Skeletal muscle cell (primary cell): ENCODE measurements around the gene SH3RF2.

Experiments used
- DNase-seq: peaks from one replicate; pipeline ENCODE4 v3.0.0-alpha.2; 2010; ENCODE audit warnings: low read depth
- H3K4me3 ChIP-seq: 2 replicates; pipeline ENCODE4 v1.5.1; 2011; ENCODE audit warnings: low read depth, mild to moderate bottlenecking, control low read depth, low read length, moderate library complexity

Gene SH3RF2

DNA sequence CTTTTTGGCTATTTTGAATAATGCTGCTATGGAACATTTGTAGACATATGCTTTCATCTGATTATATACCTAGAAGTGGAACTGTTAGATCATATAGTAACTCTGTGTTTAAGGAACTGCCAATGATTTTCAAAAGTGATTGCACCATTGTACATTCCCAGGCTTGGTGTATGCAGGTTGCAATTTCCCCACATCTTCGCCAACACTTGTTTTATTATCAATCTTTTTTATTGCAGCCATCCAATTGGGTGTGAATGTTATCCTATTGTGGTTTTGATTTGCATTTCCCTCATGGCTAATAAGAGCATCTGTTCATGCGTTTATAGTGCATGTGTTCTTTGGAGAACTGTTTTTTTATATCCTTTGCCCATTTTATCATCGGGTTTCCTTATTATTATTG, 87.7 kb downstream of the SH3RF2 start:
- DNase-seq, result no peak
- H3K4me3 ChIP-seq, result no peak overlapping the region

GRCh38 chr5:146025114-146025680, 88.8 kb downstream of the SH3RF2 start:
- no peak overlapping the region for H3K4me3 ChIP-seq
- no peak for DNase-seq

GRCh38 chr5:146025681-146026080, 89.3 kb downstream of the SH3RF2 start:
- H3K4me3 ChIP-seq, result no peak overlapping the region
- DNase-seq, result no peak

- DNase-seq, result no peak
- no peak overlapping the region for H3K4me3 ChIP-seq
These were observed 90.1 kb downstream of the SH3RF2 start for GRCh38 chr5:146026307-146027010.

GRCh38 chr5:146027751-146028150, 91.4 kb downstream of the SH3RF2 start:
- no peak for DNase-seq
- H3K4me3 ChIP-seq, result no peak overlapping the region

GRCh38 chr5:146032911-146033310, 96.5 kb downstream of the SH3RF2 start:
- no peak for DNase-seq
- H3K4me3 ChIP-seq, result no peak overlapping the region

- no peak for DNase-seq
- no peak overlapping the region for H3K4me3 ChIP-seq
These were observed 97.7 kb downstream of the SH3RF2 start for GRCh38 chr5:146034127-146034526.

- H3K4me3 ChIP-seq, result no peak overlapping the region
- DNase-seq, result no peak
These were observed 98.2 kb downstream of the SH3RF2 start for GRCh38 chr5:146034605-146035004.

- H3K4me3 ChIP-seq, result no peak overlapping the region
- no peak for DNase-seq
These were observed 103.0 kb downstream of the SH3RF2 start for GRCh38 chr5:146039420-146039819.

DNA sequence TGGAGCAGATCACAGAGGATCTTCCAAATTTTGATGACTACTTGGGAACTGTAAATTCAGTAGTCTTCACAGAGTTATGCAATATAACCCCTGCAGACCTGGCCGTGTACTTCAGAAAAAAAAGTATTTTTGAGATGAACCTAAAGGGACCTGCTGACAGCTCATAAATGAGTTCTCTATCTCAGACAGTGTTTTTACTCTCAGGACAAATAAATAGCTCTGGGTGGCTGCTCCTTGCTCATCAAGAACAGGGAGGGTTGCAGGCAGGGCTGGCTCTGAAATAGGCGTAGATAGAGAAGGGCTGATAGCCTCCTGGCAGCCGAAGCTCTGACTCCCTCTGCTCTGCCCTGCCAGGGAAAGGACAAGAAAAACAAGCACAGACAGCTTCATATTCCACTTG, 104.1 kb downstream of the SH3RF2 start:
- no peak overlapping the region for H3K4me3 ChIP-seq
- no peak for DNase-seq

DNA sequence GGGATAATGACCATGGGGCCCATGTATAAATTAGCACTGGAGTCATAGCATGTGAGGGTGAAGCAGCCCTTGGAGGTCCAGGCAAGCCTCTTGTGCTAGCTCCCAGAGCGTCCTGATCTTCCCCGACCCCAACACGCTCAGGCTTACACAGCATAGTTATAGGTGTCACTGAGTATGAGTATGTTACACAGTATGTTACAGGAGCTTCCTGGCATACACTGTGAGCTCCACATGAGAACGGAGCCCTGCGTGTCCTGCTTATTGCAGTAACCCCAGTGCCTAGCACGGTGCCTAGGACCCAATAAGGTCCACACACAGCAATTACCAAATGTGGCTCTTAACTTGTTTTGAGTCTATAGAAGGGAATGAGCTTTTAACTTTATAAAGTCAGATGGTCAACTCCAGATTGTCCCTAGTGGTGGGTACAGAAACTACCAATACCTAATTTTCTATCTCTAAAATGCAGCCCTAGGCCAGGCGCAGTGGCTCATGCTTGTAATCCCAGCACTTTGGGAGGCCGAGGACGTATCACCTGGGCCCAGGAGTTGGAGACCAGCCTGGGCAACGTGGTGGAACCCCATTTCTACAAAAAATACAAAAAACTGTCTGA, 104.9 kb downstream of the SH3RF2 start:
- no peak for DNase-seq
- no peak overlapping the region for H3K4me3 ChIP-seq

GRCh38 chr5:146042628-146043279, 106.4 kb downstream of the SH3RF2 start:
- H3K4me3 ChIP-seq, result no peak overlapping the region
- DNase-seq, result no peak

DNA sequence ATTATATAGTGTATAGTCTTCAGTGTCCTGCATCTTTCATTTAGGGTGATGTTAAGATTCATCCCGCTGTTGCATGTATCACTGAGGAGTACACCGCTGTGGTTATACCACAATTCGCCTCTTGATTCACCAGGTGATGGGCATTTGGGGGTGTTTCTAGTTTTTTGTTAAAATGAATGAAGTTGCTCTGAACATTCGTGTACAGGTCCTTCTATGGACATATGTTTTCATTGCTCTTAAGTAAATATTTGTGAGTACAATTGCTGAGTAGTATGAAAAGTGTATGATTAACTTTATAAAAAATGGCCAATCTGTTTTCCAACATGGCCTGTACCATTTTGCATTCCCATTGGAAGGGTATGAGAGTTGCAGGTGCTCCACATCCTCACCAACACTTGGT, 107.3 kb downstream of the SH3RF2 start:
- H3K4me3 ChIP-seq, result no peak overlapping the region
- DNase-seq, result no peak

DNA sequence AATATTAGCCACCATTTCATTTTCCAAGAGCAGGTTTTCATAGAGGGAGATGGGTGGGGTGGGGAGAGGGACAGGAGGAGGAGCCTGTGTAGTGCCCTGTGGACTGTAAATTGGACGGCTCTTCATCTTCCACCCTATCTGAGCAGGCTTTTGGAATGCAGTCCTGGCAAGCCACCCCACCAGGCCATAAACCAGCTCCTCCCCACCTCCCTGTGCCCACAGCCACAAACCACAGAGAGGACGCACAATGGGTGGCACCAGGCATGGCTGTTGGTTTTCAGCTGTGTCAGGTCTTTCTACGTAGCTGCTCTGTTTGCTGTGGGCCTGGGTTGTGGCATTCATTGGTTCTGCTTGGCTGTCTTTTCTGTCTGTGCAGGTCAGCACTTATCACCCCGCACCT, 111.0 kb downstream of the SH3RF2 start:
- H3K4me3 ChIP-seq, result no peak overlapping the region
- DNase-seq, result no peak

DNA sequence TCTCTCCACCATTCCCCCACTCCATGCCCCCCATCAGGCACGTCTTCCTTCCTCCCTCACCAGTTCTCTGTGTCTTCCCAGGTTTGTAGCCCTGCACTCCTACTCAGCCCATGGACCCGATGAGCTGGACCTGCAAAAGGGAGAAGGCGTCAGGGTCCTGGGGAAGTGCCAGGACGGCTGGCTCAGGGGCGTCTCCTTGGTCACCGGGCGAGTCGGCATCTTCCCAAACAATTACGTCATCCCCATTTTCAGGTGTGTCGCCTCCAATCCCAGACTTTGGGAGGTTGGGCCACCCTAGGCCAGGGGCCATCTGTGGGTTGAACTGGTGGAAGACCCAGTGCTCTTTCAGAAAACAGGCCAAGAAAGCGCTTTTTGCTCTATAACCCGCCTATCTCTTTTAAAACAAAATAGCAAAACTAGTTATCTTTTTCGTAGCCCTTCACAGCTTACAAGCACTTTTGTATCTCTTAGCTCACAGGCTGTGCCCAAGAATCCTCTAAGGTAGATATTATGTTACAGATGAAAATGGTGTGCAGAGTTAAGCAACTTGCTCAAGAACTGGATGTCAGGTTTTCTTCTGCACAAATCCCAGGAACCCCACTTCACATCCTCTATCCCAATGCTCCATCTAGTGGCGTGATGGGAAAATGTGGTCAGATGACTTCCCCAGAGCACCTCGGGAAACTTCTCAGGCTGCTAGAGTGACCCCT, 112.8 kb downstream of the SH3RF2 start:
- H3K4me3 ChIP-seq, result no peak overlapping the region
- DNase-seq, result peak; percentile 49

- DNase-seq, result no peak
- no peak overlapping the region for H3K4me3 ChIP-seq
These were observed 113.3 kb downstream of the SH3RF2 start for GRCh38 chr5:146049704-146050026.

DNA sequence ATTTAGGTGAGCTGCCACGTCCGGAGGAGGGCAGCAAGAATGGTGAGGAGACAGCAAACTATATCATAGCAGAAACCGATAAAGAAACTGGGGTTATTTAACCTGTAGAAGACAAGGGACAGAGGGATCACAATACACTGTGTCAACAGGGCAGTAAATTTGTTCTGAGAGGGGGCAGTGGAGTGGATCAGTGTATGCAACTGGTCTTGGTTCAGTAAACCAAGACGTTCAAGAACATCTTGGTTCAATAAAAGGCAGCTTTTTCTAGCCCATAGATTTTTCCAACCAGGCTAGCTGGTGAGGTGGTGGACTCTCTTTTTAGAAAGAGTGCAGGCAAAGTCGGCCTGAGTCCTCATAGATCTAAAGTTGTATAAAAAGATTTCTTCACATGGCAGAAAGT, 113.7 kb downstream of the SH3RF2 start:
- H3K4me3 ChIP-seq, result no peak overlapping the region
- no peak for DNase-seq

- DNase-seq, result peak; percentile 26
- no peak overlapping the region for H3K4me3 ChIP-seq
These were observed 115.3 kb downstream of the SH3RF2 start for GRCh38 chr5:146051678-146052077.

- DNase-seq, result no peak
- H3K4me3 ChIP-seq, result no peak overlapping the region
These were observed 116.4 kb downstream of the SH3RF2 start for GRCh38 chr5:146052780-146053179.

GRCh38 chr5:146055432-146055831, 119.1 kb downstream of the SH3RF2 start:
- no peak for DNase-seq
- no peak overlapping the region for H3K4me3 ChIP-seq
